GM12878 (cell line): ENCODE data around the gene ZNF407. TPM values are rescaled to one million over a fixed set of nuclear protein-coding genes. Genes with fewer than 3 reads are reported as not detected.

Source experiments
- ATAC-seq: fragments of 200-7000 bp; cut with Tn5 transposase; 3 replicates; pipeline ENCODE4 v1.9.1; 2020; ENCODE audit warnings: mild to moderate bottlenecking, moderate library complexity
- BruUV-seq: library from RNA; stranded (reverse); fragments of 400-500 nt; replicated peaks from 2 replicates; lab custom pipeline; 2021; lab: Mats Ljungman, UMichigan
- CTCF ChIA-PET: fragments of 300-600 bp; sonication (Branson Sonifier 250); formaldehyde crosslinking; extraction: SDS; loops from one replicate; lab custom pipeline; 2021; ENCODE audit warnings: inconsistent platforms; lab: Yijun Ruan, JAX
- POLR2A ChIA-PET: fragments of 350-600 bp; formaldehyde crosslinking; extraction: SDS; loops from one replicate; lab custom pipeline; 2021; ENCODE audit warnings: inconsistent platforms; lab: Charles Lee
- RAD21 ChIA-PET: fragments of 300-600 bp; sonication (Branson Sonifier 250); formaldehyde crosslinking; loops from one replicate; lab custom pipeline; 2023; ENCODE audit warnings: antibody characterized with exemption; ENCODE audit not compliant: unreplicated experiment; lab: Charles Lee
- SMC1A ChIA-PET: fragments of 300-600 bp; sonication (Branson Sonifier 250); formaldehyde crosslinking; loops from one replicate; lab custom pipeline; 2023; ENCODE audit not compliant: unreplicated experiment, uncharacterized antibody; lab: Charles Lee
- DNase-seq: peaks from one replicate; pipeline ENCODE4 v3.0.0-alpha.2; 2011; ENCODE audit warnings: low read depth, low spot score
- FAIRE-seq: peaks from 3 replicates; lab custom pipeline; 2011; peaks lifted over from hg19 to GRCh38; lab: Jason Lieb, UNC
- H2AFZ ChIP-seq: 2 replicates; pipeline ENCODE4 v1.6.0; 2011; ENCODE audit warnings: low read depth, low read length, control low read depth; ENCODE audit not compliant: control insufficient read depth
- H3K27ac ChIP-seq: 2 replicates; pipeline ENCODE4 v1.5.1; 2011; ENCODE audit warnings: control low read depth; ENCODE audit not compliant: control insufficient read depth, insufficient read depth
- H3K27me3 ChIP-seq, 2 experiments: replicated peaks in 1 of 2; 2 replicates each; pipeline versions ENCODE4 v1.6.0 to v1.6.1; 2011; ENCODE audit warnings: low read length in 1 of 2; ENCODE audit not compliant: control insufficient read depth in 2 of 2, insufficient read depth in 2 of 2
- H3K36me3 ChIP-seq, 2 experiments: 2 replicates each; pipeline ENCODE4 v1.5.1; 2011; ENCODE audit warnings: low read length in 1 of 2; ENCODE audit not compliant: control insufficient read depth in 2 of 2, insufficient read depth in 2 of 2
- H3K4me1 ChIP-seq: 2 replicates; pipeline ENCODE4 v1.6.1; 2011; ENCODE audit warnings: mild to moderate bottlenecking, low read length, moderate library complexity, mixed read lengths; ENCODE audit not compliant: control insufficient read depth, insufficient read depth
- H3K4me2 ChIP-seq: 2 replicates; pipeline ENCODE4 v1.6.0; 2011; ENCODE audit warnings: control low read depth; ENCODE audit not compliant: control insufficient read depth, insufficient read depth
- H3K4me3 ChIP-seq: fragments of 200-600 bp; sonication (generic); 2 replicates; pipeline ENCODE4 v1.5.1; 2016
- H3K79me2 ChIP-seq: 2 replicates; pipeline ENCODE4 v1.6.0; 2011; ENCODE audit warnings: low read length; ENCODE audit not compliant: control insufficient read depth, insufficient read depth
- H3K9ac ChIP-seq: 2 replicates; pipeline ENCODE4 v1.8.0; 2011; ENCODE audit warnings: low read length, control low read depth, mixed read lengths; ENCODE audit not compliant: control insufficient read depth, insufficient read depth
- H3K9me3 ChIP-seq: replicated peaks from 3 replicates; pipeline ENCODE4 v1.5.1; 2011; ENCODE audit warnings: mild to moderate bottlenecking, low read length; ENCODE audit not compliant: control insufficient read depth, insufficient read depth
- H4K20me1 ChIP-seq: 2 replicates; pipeline ENCODE4 v1.6.0; 2011; ENCODE audit not compliant: control insufficient read depth, insufficient read depth
- BHLHE40 ChIP-seq, 2 experiments: fragments of 450-650 bp in 1 of 2; IDR thresholded peaks; 2 replicates each; pipeline ENCODE4 v1.6.1; 2011 to 2017; ENCODE audit warnings: low read depth in 2 of 2, borderline replicate concordance in 1 of 2, improper control_type of control experiment in 1 of 2, low read length in 1 of 2, mild to moderate bottlenecking in 1 of 2
- MYC ChIP-seq: IDR thresholded peaks from 2 replicates; pipeline ENCODE4 v1.6.1; 2011; ENCODE audit warnings: mild to moderate bottlenecking, low read length, moderate library complexity, inconsistent platforms; ENCODE audit not compliant: insufficient read depth, insufficient replicate concordance, insufficient read length, severe bottlenecking
- SPI1 ChIP-seq: IDR thresholded peaks from 2 replicates; pipeline ENCODE4 v1.6.1; 2011; ENCODE audit warnings: low read depth, mild to moderate bottlenecking, low read length, moderate library complexity, borderline replicate concordance; ENCODE audit not compliant: insufficient read depth
- SREBF1 ChIP-seq: IDR thresholded peaks from 2 replicates; pipeline ENCODE4 v1.6.1; 2012; ENCODE audit warnings: mild to moderate bottlenecking, low read length
- TCF12 ChIP-seq: IDR thresholded peaks from 2 replicates; pipeline ENCODE4 v1.6.1; 2011; ENCODE audit warnings: low read depth, mild to moderate bottlenecking, low read length
- TCF3 ChIP-seq: IDR thresholded peaks from 2 replicates; pipeline ENCODE4 v1.6.1; 2012; ENCODE audit warnings: low read depth, mild to moderate bottlenecking, low read length, borderline replicate concordance; ENCODE audit not compliant: insufficient read depth
- ZNF274 ChIP-seq: IDR thresholded peaks from one replicate; pipeline ENCODE4 v1.8.0; 2011; ENCODE audit not compliant: insufficient read length, insufficient read depth
- WGBS: methylation state at CpG from one replicate; pipeline ENCODE4 v1.1.6; 2016; ENCODE audit warnings: low lambda C conversion rate; ENCODE audit not compliant: insufficient replicate concordance, insufficient coverage; ENCODE audit errors: missing lambda C conversion rate; 5-methylcytosine and 5-hydroxymethylcytosine counted together
- in situ Hi-C: fragments of 300-500 bp; cut with MboI; formaldehyde crosslinking; loops from 9 replicates; pipeline ENCODE4 v1.14.3; 2018; ENCODE audit warnings: mixed read lengths
- intact Hi-C: fragments of 100-400 bp; cut with micrococcal nuclease; formaldehyde crosslinking; loops from one replicate; pipeline ENCODE4 v1.14.2; 2022; ENCODE audit not compliant: unreplicated experiment
- polyA plus RNA-seq, 11 experiments: library from polyadenylated mRNA; depleted of rRNA in 4 of 11; unstranded in 6 of 11; stranded (reverse) in 5 of 11; fragments of >200 nt; fragmentation: Nextera tagmentation in 4 of 11; fragmentation: Illumina TruSeq in 1 of 11; extraction: Ambion mirVana in 4 of 11; extraction: Trizol in 1 of 11; gene quantifications; 1 replicate in 1 of 11; 2 replicates in 10 of 11; pipeline versions ENCODE4 v1.2.1 to v1.2.3, GENCODE V29; 2011 to 2016; ENCODE audit warnings: inconsistent platforms in 2 of 11, missing spikeins in 2 of 11, low read depth in 1 of 11
- total RNA-seq, 4 experiments: library from RNA; depleted of rRNA in 3 of 4; stranded (reverse); fragments of >200 nt in 3 of 4; fragmentation: Illumina TruSeq in 1 of 4; extraction: Trizol in 1 of 4; gene quantifications; 2 replicates each; pipeline versions ENCODE4 v1.2.1 to v1.2.3, GENCODE V29; 2013 to 2021
- TF ChIP-seq, protein P1 (sequence below): fragments of 450-650 bp; IDR thresholded peaks from 2 replicates; pipeline ENCODE4 v1.6.1; 2017; ENCODE audit warnings: mild to moderate bottlenecking, low read depth, inconsistent platforms; ENCODE audit not compliant: poor library complexity, severe bottlenecking

Gene ZNF407
- total and polyA plus RNA-seq, 10 of the 15 experiments (the other 5 are each of a cell fraction or from before 2014, with no cell fraction given): 0.69 to 11.6 (median 5.3) TPM

DNA sequence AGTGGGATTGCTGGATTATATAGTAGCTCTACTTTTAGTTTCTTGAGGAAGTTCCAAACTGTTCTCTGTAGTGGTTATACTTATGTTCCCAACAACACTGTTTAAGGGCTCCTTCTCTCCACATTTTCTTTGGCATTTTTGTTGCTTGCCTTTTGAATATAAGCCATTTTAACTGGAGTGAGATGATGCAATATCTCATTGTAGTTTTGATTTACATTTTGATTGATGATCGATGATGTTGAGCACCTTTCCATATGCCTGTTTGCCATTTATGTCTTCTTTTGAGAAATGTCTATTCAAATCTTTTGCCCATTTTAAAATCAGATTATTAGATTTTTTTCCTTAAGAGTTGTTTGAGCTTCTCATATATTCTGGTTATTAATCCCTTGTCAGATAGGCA, 368.0 kb downstream of the ZNF407 start:
- H2AFZ ChIP-seq: no peak overlapping the region
- ChIA-PET POLR2A (no interaction called here), SMC1A (interaction anchor here (0.7 kb wide), 1 partner anchor 9 kb away, joined by 3 read pairs; no protein-coding TSS in a partner anchor)
- BruUV-seq: no TSS peak
- H3K27ac ChIP-seq: no peak overlapping the region
- ATAC-seq (no peak), DNase-seq (no peak)
- H3K36me3 ChIP-seq: no peaks in the 10 kb centered on the region
- H3K4me3 ChIP-seq: no peak overlapping the region
- no peaks in the 10 kb centered on the region for H3K79me2 ChIP-seq
- no peak overlapping the region for H3K9ac ChIP-seq
- WGBS: 100% methylated on average over 1 of the region's 1 CpG
- H4K20me1 ChIP-seq: no peaks in the 10 kb centered on the region
- TF ChIP-seq TCF3: no peak
- TF ChIP-seq MYC: no peak
- TF ChIP-seq TCF12: no peak
- TF ChIP-seq BHLHE40 (IDR thresholded peaks at IDR 0.05; ENCODE audit: borderline replicate concordance in 1 of 2, low read depth in 2 of 2, low read length in 1 of 2): no peak
- TF ChIP-seq SREBF1: no peak
- no peak for TF ChIP-seq ZNF274
- TF ChIP-seq SPI1: no peak
- TF ChIP-seq, protein P1, sequence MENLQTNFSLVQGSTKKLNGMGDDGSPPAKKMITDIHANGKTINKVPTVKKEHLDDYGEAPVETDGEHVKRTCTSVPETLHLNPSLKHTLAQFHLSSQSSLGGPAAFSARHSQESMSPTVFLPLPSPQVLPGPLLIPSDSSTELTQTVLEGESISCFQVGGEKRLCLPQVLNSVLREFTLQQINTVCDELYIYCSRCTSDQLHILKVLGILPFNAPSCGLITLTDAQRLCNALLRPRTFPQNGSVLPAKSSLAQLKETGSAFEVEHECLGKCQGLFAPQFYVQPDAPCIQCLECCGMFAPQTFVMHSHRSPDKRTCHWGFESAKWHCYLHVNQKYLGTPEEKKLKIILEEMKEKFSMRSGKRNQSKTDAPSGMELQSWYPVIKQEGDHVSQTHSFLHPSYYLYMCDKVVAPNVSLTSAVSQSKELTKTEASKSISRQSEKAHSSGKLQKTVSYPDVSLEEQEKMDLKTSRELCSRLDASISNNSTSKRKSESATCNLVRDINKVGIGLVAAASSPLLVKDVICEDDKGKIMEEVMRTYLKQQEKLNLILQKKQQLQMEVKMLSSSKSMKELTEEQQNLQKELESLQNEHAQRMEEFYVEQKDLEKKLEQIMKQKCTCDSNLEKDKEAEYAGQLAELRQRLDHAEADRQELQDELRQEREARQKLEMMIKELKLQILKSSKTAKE: no peak
- TF ChIP-seq, all 136 proteins: peak for 0
- Histone ChIP-seq H3K27me3 (no peaks in the 10 kb centered on the region), H3K9me3 (no peaks in the 10 kb centered on the region), H3K4me2 (no peak overlapping the region), H3K4me1 (no peaks in the 10 kb centered on the region)
- ChIA-PET RAD21 (no interaction called here), CTCF (interaction anchor here (0.5 to 1.2 kb wide), 4 partner anchors 69 to 516 kb away, joined by 3 to 5 read pairs (median 4); no protein-coding TSS in a partner anchor)
- in situ Hi-C loops: loop anchor here (25.0 kb wide), 1 partner anchor 303 kb away; no protein-coding TSS in a partner anchor
- no peak for FAIRE-seq
- intact Hi-C loops: no loop called here
